Measurements from ENCODE around the gene PIGQ.

DNA sequence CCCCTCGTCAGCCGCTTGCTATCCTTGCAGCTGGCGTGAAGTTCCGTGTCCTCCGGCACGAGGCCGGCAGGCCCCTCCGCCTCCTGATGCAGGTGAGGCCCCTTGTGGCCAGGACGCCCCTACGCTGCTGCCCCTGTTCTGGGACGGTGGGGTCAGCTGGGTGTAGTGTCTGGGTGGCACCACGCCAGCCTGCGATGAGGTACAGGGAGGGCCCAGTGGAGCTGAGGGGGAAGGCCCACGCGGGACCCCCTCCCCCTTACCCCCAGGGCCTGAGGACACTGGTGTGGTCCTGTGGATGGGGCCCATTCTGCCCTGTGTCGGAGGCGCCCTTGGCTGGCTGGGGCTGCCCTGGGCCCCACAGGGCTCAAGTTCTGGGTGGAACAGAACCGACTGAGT, 12.4 kb downstream of the PIGQ start:
- TF ChIP-seq CTCF (conservative IDR thresholded peaks at IDR 0.05), result no peak
- TF ChIP-seq EZH2 (IDR thresholded peaks at IDR 0.05; ENCODE audit: low read depth), result no peak

All from PC-9 (cell line).